GM12878 (cell line): ENCODE measurements around the gene HMCES. TPM values are rescaled to one million over a fixed set of nuclear protein-coding genes. Genes with fewer than 3 reads are reported as not detected.
A peak's percentile ranks its signal among the peaks of the same experiment; 100 is the strongest.

Experiments
- BCL3 ChIP-seq: IDR thresholded peaks from 2 replicates; pipeline ENCODE4 v1.6.1; 2011; ENCODE audit warnings: borderline replicate concordance, low read depth, mild to moderate bottlenecking, moderate library complexity, low read length; ENCODE audit not compliant: insufficient read depth, poor library complexity, severe bottlenecking
- CBFB ChIP-seq: IDR thresholded peaks from 2 replicates; pipeline ENCODE4 v1.6.1; 2016; ENCODE audit warnings: antibody characterized with exemption, low read depth
- CREB1 ChIP-seq: IDR thresholded peaks from 2 replicates; pipeline ENCODE4 v1.6.1; 2012; ENCODE audit warnings: low read depth, mild to moderate bottlenecking, inconsistent platforms
- CREM ChIP-seq: IDR thresholded peaks from 2 replicates; pipeline ENCODE4 v1.6.1; 2014; ENCODE audit warnings: antibody characterized with exemption, low read depth
- CUX1 ChIP-seq: IDR thresholded peaks from 2 replicates; pipeline ENCODE4 v1.6.1; 2012; ENCODE audit warnings: improper control_type of control experiment, low read depth, low read length; ENCODE audit not compliant: insufficient replicate concordance
- NRF1 ChIP-seq: conservative IDR thresholded peaks from 2 replicates; pipeline ENCODE4 v1.6.1; 2011; ENCODE audit warnings: mild to moderate bottlenecking, low read depth, low read length, improper control_type of control experiment
- PAX8 ChIP-seq: fragments of 450-650 bp; IDR thresholded peaks from 2 replicates; pipeline ENCODE4 v1.6.1; 2017; ENCODE audit warnings: mild to moderate bottlenecking, moderate library complexity
- POLR2A ChIP-seq: IDR thresholded peaks from 2 replicates; pipeline ENCODE4 v1.6.1; 2011; ENCODE audit warnings: low read depth, mild to moderate bottlenecking, low read length
- polyA plus RNA-seq, 11 experiments: library from polyadenylated mRNA; depleted of rRNA in 4 of 11; unstranded in 6 of 11; stranded (reverse) in 5 of 11; fragments of >200 nt; fragmentation: Nextera tagmentation in 4 of 11; fragmentation: Illumina TruSeq in 1 of 11; extraction: Ambion mirVana in 4 of 11; extraction: Trizol in 1 of 11; gene quantifications; 1 replicate in 1 of 11; 2 replicates in 10 of 11; pipeline versions ENCODE4 v1.2.1 to v1.2.3, GENCODE V29; 2011 to 2016; ENCODE audit warnings: inconsistent platforms in 2 of 11, missing spikeins in 2 of 11, low read depth in 1 of 11
- total RNA-seq, 4 experiments: library from RNA; depleted of rRNA in 3 of 4; stranded (reverse); fragments of >200 nt in 3 of 4; fragmentation: Illumina TruSeq in 1 of 4; extraction: Trizol in 1 of 4; gene quantifications; 2 replicates each; pipeline versions ENCODE4 v1.2.1 to v1.2.3, GENCODE V29; 2013 to 2021

The HMCES gene
- total and polyA plus RNA-seq, 10 of the 15 experiments (the other 5 are each of a cell fraction or from before 2014, with no cell fraction given), result 12.4 to 49.8 (median 27.0) TPM

GRCh38 chr3:129278439-129278965 is at the start of gene HMCES (continued):
- TF ChIP-seq CREB1 (peak; percentile 79; the same call in 1 of the 2 replicates), CREM (peak; percentile 28; the same call in 1 of the 2 replicates), CBFB (peak; percentile 56; the same call in 1 of the 2 replicates), NRF1 (no peak), CUX1 (no peak), BCL3 (peak; percentile 32), PAX8 (no peak), POLR2A (peak; percentile 88)
